ENCODE measurements around the gene SAG. TPM values are rescaled to one million over a fixed set of nuclear protein-coding genes. Genes with fewer than 3 reads are reported as not detected.
A peak's percentile ranks its signal among the peaks of the same experiment; 100 is the strongest.

SAG gene
- total RNA-seq, 1 donor from 2014 or later, result under 0.01 TPM

- DNase-seq (ENCODE audit: low read depth in 2 of 2), result peak in 1 of 2 donors; percentile 21
Measured at GRCh38 chr2:233288663-233289062, 19.0 kb upstream of the SAG start.

- no peak for DNase-seq (ENCODE audit: low read depth in 2 of 2)
Measured at GRCh38 chr2:233289648-233290047, 18.0 kb upstream of the SAG start.

- no peak for DNase-seq (ENCODE audit: low read depth in 2 of 2)
Measured at GRCh38 chr2:233290051-233290845, 17.4 kb upstream of the SAG start.

- DNase-seq (ENCODE audit: low read depth in 2 of 2), result no peak
Measured at GRCh38 chr2:233295891-233296290, 11.7 kb upstream of the SAG start.

- no peak for DNase-seq (ENCODE audit: low read depth in 2 of 2)
Measured at GRCh38 chr2:233297076-233297475, 10.5 kb upstream of the SAG start.

GRCh38 chr2:233300401-233300800, 7.2 kb upstream of the SAG start:
- no peak for DNase-seq (ENCODE audit: low read depth in 2 of 2)

- DNase-seq (ENCODE audit: low read depth in 2 of 2), result no peak
Measured at GRCh38 chr2:233301248-233301647, 6.4 kb upstream of the SAG start.

- DNase-seq (ENCODE audit: low read depth in 2 of 2), result no peak
Measured at GRCh38 chr2:233301811-233302210, 5.8 kb upstream of the SAG start.

- no peak for DNase-seq (ENCODE audit: low read depth in 2 of 2)
Measured at GRCh38 chr2:233303252-233303651, 4.4 kb upstream of the SAG start.

GRCh38 chr2:233311241-233311926, 3.8 kb downstream of the SAG start:
- DNase-seq (ENCODE audit: low read depth in 2 of 2), result no peak

GRCh38 chr2:233312874-233313273, 5.3 kb downstream of the SAG start:
- DNase-seq (ENCODE audit: low read depth in 2 of 2), result no peak

GRCh38 chr2:233314180-233314925, 6.7 kb downstream of the SAG start:
- no peak for DNase-seq (ENCODE audit: low read depth in 2 of 2)

- DNase-seq (ENCODE audit: low read depth in 2 of 2), result no peak
Measured at GRCh38 chr2:233317196-233317943, 9.8 kb downstream of the SAG start.

- no peak for DNase-seq (ENCODE audit: low read depth in 2 of 2)
Measured at GRCh38 chr2:233319256-233319655, 11.6 kb downstream of the SAG start.

- no peak for DNase-seq (ENCODE audit: low read depth in 2 of 2)
Measured at GRCh38 chr2:233320470-233320869, 12.9 kb downstream of the SAG start.

GRCh38 chr2:233321166-233321565, 13.6 kb downstream of the SAG start:
- no peak for DNase-seq (ENCODE audit: low read depth in 2 of 2)

GRCh38 chr2:233323851-233324250, 16.2 kb downstream of the SAG start:
- DNase-seq (ENCODE audit: low read depth in 2 of 2), result no peak

- no peak for DNase-seq (ENCODE audit: low read depth in 2 of 2)
Measured at GRCh38 chr2:233325256-233325655, 17.6 kb downstream of the SAG start.

GRCh38 chr2:233325814-233326213, 18.2 kb downstream of the SAG start:
- no peak for DNase-seq (ENCODE audit: low read depth in 2 of 2)

- DNase-seq (ENCODE audit: low read depth in 2 of 2), result no peak
Measured at GRCh38 chr2:233326500-233326899, 18.9 kb downstream of the SAG start.

- DNase-seq (ENCODE audit: low read depth in 2 of 2), result no peak
Measured at GRCh38 chr2:233328922-233329321, 21.3 kb downstream of the SAG start.
